ENCODE measurements around the gene HOXB1. TPM values are rescaled to one million over a fixed set of nuclear protein-coding genes. Genes with fewer than 3 reads are reported as not detected.

HOXB1 gene
- total and polyA plus RNA-seq, 10 donors: 0.06 TPM; not detected in 9

- no peak for TF ChIP-seq POLR2AphosphoS5 (IDR thresholded peaks at IDR 0.05)
- no peak for TF ChIP-seq CTCF (IDR thresholded peaks at IDR 0.05 in 8 of 11, conservative IDR thresholded peaks at IDR 0.05 in 3 of 11)
- no peak for TF ChIP-seq POLR2A (IDR thresholded peaks at IDR 0.05)
- H3K27ac ChIP-seq: peak overlapping the region in 7 of 8 donors; percentile 41 to 94 (median 59)
- H3K36me3 ChIP-seq: no peaks in the 10 kb centered on the region
- no peaks in the 10 kb centered on the region for H3K9me3 ChIP-seq
- H3K4me3 ChIP-seq: no peak overlapping the region
- no peak for DNase-seq
- intact Hi-C loops (cut with DNase I; ENCODE audit: low total_unique reads): no loop called here
- peaks cover 0 to 59% (median 16%) of the 10 kb centered on the region in 6 donors for H3K4me1 ChIP-seq
- 72 to 87% (median 85%) methylated on average over 13 of the region's 13 CpGs for WGBS, 5 donors
- H3K27me3 ChIP-seq (replicated peaks in 1 of 7): peaks cover 0 to 61% (median 6%) of the 10 kb centered on the region in 7 donors
Measured at GRCh38 chr17:48558057-48558830, 27.4 kb upstream of the HOXB1 start.

- H3K4me1 ChIP-seq: peaks cover 0 to 55% (median 14%) of the 10 kb centered on the region in 6 donors
- no peak overlapping the region for H3K4me3 ChIP-seq
- peak overlapping the region in 7 of 8 donors; percentile 4 to 94 (median 67) for H3K27ac ChIP-seq
- no peak for DNase-seq
- no peak for TF ChIP-seq POLR2AphosphoS5 (IDR thresholded peaks at IDR 0.05)
- no peak for TF ChIP-seq POLR2A (IDR thresholded peaks at IDR 0.05)
- TF ChIP-seq CTCF (IDR thresholded peaks at IDR 0.05 in 8 of 11, conservative IDR thresholded peaks at IDR 0.05 in 3 of 11): no peak
- H3K9me3 ChIP-seq: no peaks in the 10 kb centered on the region
- H3K36me3 ChIP-seq: peaks cover 0 to 5% (median 0%) of the 10 kb centered on the region in 6 donors
- intact Hi-C loops (cut with DNase I; ENCODE audit: low total_unique reads): no loop called here
- 60 to 71% (median 65%) methylated on average over 7 of the region's 7 CpGs for WGBS, 5 donors
- peaks cover 0 to 50% (median 6%) of the 10 kb centered on the region in 7 donors for H3K27me3 ChIP-seq (replicated peaks in 1 of 7)
Measured at GRCh38 chr17:48556576-48557401, 26.0 kb upstream of the HOXB1 start.

GRCh38 chr17:48556229-48556575 lies 25.4 kb upstream of the HOXB1 start:
- DNase-seq: no peak
- TF ChIP-seq POLR2A (IDR thresholded peaks at IDR 0.05) (no peak), POLR2AphosphoS5 (IDR thresholded peaks at IDR 0.05) (no peak), CTCF (IDR thresholded peaks at IDR 0.05 in 8 of 11, conservative IDR thresholded peaks at IDR 0.05 in 3 of 11) (no peak)
- intact Hi-C loops (cut with DNase I; ENCODE audit: low total_unique reads): no loop called here
- peak overlapping the region in 6 of 8 donors; percentile 4 to 94 (median 68) for H3K27ac ChIP-seq
- peaks cover 0 to 6% (median 0%) of the 10 kb centered on the region in 6 donors for H3K36me3 ChIP-seq
- no peaks in the 10 kb centered on the region for H3K9me3 ChIP-seq
- 72 to 82% (median 74%) methylated on average over 5 of the region's 5 CpGs for WGBS, 5 donors
- peaks cover 0 to 52% (median 6%) of the 10 kb centered on the region in 7 donors for H3K27me3 ChIP-seq (replicated peaks in 1 of 7)
- peak overlapping the region in 1 of 8 donors; percentile 54 for H3K4me3 ChIP-seq
- H3K4me1 ChIP-seq: peaks cover 0 to 54% (median 11%) of the 10 kb centered on the region in 6 donors

All from spleen (tissue), 11 donors.